8988T (cell line): ENCODE results near the gene HLA-DMA.

ENCODE experiments used
- DNase-seq: peaks from one replicate; pipeline ENCODE4 v3.0.0; 2011

The HLA-DMA gene

DNA sequence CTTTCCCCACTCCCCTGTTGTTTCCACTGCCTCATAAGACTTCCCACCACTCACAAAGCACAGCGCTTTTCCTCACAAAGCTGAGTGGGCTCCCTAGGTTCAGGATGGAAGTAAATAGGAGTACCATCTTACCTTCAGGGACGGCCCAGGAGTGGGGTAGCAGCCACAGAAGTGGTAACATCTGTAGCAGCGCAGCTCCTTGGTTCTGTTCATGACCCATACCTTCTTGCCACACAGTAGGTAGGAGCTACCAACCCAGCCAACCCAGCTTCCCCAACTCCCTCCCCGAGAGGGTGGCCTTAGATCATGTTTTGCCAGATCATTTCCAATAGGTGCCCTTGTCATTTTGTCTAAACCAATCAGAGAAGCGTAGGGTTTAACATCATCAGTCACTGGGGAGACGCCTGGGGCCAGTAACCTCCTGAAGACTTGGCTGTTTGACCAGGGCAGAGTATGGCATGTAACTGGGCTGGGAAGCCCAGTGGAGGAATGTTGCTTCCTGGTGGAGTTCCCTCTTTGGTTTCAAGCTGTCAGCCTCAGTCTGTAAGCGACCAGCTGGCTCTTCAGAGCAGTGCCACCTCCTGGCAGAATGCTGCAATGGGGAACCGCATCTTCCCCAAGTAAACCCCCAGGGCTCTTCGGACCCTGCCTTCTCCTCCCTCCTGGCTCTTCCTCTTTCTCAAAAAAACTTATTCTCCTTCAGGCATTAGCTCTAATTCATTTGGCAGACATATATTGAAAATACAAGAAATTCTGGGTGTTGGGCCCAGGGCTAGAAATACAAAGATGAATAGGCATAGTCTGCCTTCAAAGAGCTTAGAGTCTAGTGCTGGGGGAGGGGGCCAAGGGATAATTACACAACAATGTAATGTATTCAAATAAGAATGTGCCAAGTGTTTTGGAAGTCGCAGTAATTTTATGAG is at the start of gene HLA-DMA:
Gene HLA-DMA (minus strand): TSS at position 281 of the 923 bp plus-strand sequence. CDS start 61 bp downstream, at position 220.
- no peak for DNase-seq

DNA sequence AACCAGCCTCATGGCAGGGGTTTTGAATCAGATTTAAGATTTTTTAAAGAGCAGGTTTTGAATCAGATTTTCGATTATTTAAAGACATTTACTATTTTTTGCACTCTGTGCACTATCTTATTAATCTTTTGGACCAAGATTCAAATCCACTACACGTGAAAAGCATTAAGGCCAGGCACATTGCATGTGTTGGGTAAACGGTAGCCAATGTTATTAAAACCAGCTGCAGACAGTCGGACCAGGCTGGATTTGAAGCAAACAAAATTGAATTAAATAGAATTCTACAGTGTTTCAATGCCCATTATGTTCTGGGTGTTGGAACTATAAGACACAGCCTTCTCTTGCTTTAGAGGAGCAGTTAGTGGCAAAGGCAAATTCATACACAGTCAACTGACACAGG is 48.8 kb upstream of the HLA-DMA start:
- no peak for DNase-seq

DNA sequence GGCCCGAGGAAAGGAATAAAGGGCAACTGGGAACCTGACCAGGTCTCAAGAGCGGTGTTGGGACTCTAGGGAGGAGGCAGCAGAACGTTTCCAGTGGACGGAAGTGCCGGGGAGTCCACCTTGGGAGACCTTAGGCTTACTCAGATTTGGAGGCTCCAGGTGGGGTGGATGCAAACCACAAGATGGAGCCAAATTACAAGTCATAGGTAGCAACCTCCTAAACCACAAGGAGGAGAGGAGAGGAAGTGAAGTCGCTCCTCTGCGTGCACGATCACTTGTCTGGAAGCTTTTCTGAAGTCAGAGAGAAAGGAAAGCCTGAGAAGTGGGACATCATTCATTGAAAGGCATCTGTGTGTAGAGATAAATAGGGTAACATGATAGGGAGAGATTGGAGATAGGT is 47.2 kb upstream of the HLA-DMA start:
- DNase-seq, result peak; percentile 32

DNA sequence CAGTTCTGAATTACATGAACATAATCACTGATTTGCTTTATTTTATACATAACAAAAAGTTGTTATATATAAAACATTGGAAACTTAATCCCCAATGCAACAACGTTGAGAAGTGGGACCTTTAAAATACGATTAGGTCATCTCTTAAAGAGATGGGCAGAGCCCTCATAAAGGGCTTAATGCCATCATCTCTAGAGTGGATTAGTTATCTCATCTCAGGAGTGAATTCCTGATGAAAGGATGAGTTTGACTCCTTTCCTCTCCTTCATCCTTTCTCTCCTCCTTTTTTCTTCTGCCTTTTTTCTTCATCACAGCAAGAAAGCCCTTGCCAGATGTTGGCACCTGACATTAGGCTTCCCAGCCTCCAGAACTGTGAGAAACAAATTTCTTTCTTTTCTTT is 42.6 kb upstream of the HLA-DMA start:
- DNase-seq, result no peak

DNA sequence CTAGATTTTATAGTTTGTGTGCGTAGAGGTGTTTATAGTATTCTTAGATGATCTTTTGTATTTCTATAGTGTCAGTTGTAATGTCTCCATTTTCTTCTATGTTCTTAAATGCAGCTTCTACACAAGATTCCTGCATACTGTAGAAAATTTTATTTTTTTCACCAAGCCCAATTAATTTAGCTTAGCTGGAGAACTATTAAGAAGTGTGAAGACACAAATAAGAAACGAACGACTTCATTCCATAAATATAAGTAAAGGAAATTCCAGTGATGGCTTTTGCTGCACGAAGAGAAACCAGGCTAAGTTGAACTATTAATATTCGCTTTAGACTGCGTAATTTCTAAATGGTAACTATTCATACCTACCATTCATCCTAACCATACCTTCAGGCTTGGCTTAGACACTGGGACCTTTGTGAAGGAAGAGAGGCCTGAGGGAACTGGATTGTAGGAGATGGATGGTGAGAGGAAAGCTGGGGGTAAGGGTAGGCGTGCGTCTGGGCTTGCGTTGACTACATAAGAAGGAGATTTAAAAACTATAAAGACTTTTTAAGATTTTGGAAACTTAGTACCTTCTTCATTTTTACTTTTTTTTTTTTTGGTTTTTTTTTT is 40.6 kb upstream of the HLA-DMA start:
- DNase-seq, result no peak

DNA sequence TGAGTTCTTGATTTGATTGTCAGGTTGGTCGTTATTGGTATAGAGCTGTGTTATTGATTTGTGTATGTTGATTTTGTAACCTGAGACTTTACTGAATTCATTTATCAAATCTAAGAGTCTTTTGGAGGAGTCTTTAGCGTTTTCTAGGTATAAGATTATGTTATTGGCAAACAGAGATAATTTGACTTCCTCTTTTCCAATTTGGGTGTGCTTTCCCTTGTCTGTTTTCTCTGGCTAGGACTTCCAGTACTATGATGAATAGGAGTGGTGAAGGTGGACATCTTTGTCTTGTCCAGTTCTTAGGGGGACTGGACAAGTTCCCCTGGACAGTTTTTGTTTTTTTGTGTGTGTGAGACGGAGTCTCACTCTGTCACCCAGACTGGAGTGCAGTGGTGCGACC is 39.1 kb upstream of the HLA-DMA start:
- DNase-seq, result no peak

DNA sequence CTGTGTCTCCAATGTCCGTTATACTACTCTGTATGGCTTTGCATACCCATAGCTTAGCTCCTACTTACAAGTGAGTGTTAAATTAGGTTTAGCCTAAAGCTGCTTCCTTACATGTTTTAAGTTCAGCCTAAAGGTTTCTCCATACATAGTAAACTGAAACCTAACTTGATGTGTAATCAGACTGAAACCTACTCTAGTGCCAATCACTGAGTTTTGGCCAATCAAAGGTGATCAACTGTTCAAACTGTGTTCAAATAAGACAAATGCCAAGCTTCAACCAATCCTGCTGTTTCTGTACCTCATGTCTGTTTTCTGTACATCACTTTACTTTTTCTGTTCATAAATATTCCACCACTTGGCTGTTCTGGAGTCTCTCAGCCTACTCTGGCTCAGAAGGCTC is 36.5 kb upstream of the HLA-DMA start:
- DNase-seq, result no peak

DNA sequence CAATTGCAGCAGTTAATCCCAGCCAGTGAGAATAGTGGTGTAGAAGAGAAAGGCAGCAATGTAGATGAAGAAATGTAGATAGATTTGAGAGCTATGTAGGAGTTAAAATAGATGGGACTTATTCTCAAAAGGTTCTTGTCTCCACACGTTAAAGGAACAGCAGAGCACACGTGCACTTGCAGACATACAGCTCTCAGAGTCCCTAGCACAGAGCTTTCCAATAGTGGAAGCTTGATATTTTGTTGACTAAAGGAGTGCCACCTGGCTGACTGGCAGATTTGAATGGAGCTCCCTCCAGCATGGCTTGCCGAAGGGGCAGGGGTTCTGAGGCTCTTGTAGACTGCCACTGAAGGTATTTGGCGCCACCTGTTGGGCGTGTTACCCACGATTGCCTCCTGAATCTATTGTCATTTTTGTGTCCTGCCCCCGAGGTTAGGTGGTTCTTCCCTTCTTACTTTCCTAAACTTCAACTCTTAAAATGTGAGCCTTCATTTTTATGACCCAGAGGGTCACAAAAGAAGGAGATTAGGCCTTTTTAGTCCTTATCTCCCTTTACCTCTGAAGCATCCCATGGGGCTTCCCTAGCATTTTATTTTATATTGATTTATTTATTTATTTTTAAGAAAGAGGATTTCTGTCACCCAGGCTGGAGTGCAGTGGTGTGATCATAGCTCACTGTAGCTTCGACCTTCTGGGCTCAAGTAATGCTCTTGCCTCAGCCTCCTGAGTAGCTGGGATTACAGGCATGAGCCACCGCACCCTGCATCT is 31.9 kb upstream of the HLA-DMA start:
- DNase-seq, result no peak

DNA sequence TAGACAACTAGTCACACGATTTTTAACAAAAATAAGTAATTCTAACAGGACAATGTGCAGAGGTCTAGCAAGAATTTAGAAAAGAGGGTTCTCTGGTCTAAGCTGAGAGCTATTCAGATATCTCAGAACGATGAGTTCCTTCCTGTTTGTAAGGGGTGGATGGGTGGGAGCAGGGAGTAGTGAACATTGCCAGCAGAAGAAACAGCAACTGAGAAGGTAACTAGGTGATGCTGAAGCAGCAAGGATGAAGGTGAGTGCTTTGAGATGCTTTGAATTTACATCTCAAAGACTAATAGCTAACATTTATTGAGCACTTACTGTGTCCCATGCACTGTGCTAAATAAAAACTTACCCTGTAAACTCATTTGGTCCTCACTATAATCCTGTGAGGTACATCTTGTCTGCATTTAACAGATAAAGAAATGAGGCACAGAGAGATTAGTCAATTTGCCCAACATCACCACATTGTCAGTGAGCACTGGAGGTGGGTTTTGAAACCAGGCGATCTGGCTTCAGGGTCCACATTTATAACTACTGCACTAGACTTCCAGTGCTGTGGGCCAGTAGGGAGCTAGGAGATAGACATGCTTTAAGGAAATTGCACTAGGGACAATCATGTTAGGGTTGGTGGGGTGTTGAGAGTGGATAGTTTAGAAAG is 31.2 kb upstream of the HLA-DMA start:
- DNase-seq, result no peak

DNA sequence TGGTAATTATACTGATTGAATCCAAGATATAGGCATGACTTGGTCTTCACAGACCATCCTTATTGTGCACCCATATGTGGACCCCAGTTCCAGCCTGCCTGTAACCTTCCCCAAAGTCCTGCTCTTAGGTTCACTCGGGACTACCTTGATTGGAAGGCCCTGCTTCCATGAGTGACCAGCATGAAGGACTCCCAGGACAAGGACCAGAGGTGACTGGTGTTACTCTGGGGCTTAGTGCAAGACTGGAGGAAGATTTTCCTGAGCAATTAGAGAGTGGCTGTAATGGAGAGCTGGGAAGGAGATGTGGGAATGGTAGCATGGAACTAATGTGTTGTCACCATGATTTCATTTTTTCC is 30.6 kb upstream of the HLA-DMA start:
- DNase-seq, result no peak

DNA sequence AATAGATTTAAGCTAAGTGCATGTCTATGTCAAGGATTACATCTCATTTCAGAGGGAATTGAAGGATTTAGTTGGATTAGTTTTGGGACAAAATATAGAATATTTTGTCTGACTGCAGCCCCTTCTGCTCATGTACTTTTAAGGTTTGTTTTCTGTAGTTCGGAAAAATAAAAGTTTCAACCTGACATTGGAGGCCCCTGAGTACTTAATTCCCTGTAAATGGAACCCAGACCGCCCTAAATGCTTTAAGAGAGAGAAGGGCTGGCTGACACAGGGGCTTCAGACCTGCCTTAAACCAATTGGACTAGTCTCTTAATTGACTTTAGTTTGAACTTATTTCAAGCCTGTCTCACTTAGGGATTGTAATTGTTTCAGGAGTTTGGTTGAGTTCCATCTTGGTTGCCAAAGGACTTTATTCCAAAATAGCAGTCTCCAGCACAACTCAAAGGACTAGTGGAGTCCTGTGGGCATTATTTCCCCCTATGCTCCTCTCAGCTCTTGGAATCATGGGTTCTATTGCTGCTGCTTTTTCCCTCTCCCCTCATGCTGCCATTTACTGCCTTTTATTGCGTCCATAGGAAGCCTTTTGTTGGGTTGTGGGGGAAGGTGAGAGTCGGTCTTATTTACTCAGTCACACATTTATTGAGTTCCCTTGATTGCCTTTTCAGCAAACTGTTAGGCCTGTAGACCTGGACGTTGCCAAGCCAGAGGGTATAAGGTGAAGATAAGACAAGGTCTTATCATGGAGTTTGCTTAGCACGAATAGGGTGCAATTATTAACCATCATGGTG is 30.0 kb upstream of the HLA-DMA start:
- DNase-seq, result no peak

DNA sequence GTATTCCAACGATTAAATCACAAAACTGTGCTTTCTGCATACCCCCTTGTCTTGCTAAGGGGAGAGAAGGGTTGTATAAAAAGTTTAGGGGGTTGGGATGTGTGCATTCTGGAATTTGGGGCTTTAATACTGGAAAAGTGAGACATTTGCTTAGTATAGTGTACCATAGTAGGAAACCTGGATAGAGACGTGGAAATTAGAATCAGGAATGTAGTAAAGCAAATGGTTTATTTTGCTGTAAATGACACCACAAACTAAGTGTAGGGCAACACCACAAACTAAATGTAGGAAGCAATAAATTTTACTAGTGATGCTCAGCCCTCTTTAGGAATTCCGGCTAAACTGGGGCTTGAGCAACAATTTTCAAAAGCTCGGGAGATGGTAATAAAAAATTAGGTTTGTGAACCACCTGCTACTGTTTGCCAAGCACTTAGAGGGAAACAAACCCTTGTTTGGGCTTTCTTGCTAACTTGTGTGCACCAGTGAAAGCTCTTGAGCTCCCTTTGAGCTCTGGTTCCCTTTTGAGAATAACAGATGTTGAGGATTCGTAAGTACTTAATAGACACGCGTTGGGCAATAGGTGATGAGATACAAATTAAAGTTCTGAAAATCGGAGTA is 29.3 kb upstream of the HLA-DMA start:
- no peak for DNase-seq

DNA sequence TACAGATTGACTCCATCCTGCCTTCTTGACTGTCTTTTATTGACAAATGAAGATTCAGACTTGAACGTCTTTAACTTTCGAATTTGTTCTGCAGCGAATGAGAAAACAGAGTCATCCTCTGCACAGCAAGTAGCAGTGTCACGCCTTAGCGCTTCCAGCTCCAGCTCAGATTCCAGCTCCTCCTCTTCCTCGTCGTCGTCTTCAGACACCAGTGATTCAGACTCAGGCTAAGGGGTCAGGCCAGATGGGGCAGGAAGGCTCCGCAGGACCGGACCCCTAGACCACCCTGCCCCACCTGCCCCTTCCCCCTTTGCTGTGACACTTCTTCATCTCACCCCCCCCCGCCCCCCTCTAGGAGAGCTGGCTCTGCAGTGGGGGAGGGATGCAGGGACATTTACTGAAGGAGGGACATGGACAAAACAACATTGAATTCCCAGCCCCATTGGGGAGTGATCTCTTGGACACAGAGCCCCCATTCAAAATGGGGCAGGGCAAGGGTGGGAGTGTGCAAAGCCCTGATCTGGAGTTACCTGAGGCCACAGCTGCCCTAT is 27.7 kb upstream of the HLA-DMA start:
- no peak for DNase-seq

DNA sequence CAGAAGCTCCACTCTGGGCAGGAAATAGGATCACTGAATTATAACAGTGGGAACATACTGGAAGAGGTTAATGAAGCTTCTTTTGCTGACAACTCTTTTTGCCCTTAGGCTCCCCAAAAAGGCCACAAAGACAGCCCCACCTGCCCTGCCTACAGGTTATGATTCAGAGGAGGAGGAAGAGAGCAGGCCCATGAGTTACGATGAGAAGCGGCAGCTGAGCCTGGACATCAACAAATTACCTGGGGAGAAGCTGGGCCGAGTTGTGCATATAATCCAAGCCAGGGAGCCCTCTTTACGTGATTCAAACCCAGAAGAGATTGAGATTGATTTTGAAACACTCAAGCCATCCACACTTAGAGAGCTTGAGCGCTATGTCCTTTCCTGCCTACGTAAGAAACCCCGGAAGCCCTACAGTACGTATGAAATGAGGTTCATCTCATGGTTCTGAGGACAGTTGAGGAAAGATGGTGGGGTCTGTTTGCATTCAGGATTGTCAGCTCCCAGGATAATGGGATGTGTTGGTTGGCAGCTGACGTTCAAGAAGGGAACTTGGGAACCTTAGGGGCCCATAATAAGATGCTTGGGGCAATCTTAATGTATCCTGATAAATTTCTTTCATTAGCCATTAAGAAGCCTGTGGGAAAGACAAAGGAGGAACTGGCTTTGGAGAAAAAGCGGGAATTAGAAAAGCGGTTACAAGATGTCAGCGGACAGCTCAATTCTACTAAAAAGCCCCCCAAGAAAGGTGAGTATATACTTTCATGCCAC is 27.0 kb upstream of the HLA-DMA start:
- no peak for DNase-seq

DNA sequence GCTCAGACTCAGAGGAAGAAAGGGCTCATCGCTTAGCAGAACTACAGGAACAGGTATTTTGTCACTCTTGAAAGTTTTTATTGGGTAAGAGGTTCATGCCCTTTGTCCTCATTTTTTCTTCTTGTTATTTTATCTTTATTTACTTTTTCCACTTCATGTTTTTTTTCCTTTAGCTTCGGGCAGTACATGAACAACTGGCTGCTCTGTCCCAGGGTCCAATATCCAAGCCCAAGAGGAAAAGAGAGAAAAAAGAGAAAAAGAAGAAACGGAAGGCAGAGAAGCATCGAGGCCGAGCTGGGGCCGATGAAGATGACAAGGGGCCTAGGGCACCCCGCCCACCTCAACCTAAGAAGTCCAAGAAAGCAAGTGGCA is 25.0 kb upstream of the HLA-DMA start:
- no peak for DNase-seq

DNA sequence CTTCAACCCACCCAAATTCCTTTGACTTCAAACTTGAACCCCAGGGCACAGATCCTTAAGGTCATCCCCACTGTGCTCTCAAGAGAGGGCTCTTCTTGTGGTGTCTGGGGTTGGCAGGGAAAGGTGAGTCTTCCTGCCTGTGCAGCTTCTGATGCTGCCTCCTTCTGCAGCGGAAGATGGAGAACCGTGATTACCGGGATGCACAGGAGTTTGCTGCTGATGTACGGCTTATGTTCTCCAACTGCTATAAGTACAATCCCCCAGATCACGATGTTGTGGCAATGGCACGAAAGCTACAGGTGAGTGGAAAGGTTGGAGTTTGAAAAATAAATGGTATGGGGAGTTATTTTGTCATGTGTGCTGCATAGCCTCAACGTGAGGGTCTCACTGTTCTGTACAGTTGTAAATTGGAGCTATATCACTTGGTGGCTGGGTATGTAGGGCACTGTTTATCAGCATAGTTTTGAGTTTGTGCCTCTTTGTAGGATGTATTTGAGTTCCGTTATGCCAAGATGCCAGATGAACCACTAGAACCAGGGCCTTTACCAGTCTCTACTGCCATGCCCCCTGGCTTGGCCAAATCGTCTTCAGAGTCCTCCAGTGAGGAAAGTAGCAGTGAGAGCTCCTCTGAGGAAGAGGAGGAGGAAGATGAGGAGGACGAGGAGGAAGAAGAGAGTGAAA is 24.5 kb upstream of the HLA-DMA start:
- no peak for DNase-seq

DNA sequence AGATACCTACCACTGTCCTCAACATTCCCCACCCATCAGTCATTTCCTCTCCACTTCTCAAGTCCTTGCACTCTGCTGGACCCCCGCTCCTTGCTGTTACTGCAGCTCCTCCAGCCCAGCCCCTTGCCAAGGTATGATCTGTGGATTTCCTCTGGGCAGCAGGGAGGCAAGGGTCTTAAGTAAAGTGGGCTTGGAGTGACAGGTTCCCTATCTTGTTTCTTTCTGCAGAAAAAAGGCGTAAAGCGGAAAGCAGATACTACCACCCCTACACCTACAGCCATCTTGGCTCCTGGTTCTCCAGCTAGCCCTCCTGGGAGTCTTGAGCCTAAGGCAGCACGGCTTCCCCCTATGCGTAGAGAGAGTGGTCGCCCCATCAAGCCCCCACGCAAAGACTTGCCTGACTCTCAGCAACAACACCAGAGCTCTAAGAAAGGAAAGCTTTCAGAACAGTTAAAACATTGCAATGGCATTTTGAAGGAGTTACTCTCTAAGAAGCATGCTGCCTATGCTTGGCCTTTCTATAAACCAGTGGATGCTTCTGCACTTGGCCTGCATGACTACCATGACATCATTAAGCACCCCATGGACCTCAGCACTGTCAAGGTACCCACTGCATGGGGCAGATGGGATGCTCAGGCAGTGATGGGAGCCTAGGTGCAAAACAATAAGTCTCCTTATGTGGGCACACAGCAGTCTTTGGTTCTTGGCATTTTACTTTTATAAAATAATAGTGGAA is 23.6 kb upstream of the HLA-DMA start:
- DNase-seq, result no peak

DNA sequence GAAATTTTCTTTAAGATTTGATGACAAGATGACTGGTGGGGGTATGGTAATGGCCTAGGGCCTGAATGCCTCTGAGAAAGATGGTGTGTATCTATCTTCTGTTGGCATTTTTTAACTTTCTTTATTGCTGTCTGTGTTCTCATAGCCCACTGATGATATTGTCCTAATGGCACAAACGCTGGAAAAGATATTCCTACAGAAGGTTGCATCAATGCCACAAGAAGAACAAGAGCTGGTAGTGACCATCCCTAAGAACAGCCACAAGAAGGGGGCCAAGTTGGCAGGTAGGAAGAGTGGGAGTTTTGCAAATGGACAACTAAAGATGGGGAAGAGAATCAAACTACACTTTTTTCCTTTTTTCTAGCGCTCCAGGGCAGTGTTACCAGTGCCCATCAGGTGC is 23.0 kb upstream of the HLA-DMA start:
- DNase-seq, result no peak

DNA sequence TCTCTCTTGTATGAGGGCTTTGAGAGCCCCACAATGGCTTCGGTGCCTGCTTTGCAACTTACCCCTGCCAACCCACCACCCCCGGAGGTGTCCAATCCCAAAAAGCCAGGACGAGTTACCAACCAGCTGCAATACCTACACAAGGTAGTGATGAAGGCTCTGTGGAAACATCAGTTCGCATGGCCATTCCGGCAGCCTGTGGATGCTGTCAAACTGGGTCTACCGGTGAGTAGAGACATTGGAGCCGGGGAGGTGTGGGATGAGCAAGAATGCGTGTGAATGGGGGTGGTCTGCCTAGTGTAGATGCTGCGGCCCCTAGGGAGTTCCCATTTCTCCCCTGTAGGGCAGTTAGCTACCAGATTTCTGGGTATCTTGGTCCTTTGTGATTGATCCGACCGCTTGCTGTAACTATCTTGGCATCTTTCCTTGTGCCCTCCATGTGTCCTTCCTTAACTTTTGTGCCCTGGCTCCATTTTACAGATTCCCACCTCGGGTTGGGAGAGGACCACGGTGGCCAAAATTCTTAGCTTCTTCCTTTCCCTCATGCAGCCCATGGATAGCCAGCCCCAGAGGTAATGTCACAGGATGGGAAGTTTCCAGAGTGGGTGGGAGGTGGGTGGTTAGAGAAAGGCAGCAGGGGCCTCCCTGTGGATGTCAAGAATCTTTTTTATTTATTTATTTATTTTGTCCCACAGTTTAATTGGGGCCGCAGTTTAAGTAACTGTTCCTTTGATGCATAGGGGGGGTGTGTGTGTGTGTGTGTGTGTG is 21.8 kb upstream of the HLA-DMA start:
- DNase-seq, result no peak
